ENCODE measurements around the gene HOXB6.

HOXB6 gene

DNA sequence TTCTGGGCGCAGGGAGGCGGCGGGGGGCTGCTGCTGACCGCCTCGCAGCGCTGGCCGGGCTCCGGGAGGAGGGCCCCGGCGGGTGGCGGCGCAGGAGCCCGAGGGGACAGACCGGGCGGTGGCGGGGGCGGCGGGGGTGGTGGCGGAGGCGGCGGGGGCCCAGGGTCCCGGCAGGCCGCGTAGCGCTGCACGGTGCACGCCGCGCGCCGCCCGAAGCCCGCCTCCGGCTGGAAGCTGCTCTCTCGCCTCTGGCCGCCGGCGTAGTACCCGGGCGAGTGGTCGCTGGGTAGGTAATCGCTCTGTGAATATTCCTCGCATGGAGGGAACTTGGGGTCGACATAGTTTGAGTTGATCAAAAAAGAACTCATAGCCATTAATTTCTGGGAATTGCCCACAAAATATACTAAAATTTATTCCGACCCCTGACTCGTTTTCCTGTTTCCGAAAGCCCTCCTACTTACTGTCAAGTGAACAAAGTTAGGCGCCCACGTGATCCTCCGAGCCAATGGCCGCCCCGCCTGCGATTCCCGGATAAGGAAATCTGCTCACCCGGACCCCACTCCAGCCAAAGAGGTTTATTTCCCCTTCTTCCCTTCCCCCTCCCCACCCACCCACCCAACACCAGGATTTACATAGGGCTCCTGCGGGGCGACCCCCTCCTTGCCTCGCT is 26.7 kb downstream of the HOXB6 start, which contains the start of gene HOXB4:
Gene HOXB4 (minus strand): TSS at position 405 of the 670 bp plus-strand sequence. CDS start 31 bp downstream, at position 374.
- POLR2A ChIA-PET: interaction anchor here (0.7 kb wide), 1 partner anchor 493 kb away, joined by 3 read pairs; no protein-coding TSS in a partner anchor
- CTCF ChIA-PET: interaction anchor here (1.2 to 3.7 kb wide), 4 partner anchors 10 to 242 kb away, joined by 3 to 13 read pairs (median 6); no protein-coding TSS in a partner anchor
- no peak for TF ChIP-seq CTCF (IDR thresholded peaks at IDR 0.05; ENCODE audit: control extremely low read depth, extremely low read depth, low read depth, missing control alignments)
- DNase-seq (ENCODE audit: extremely low spot score): peak; percentile 76

GRCh38 chr17:48577330-48577945 is 27.3 kb downstream of the HOXB6 start:
- ChIA-PET CTCF (interaction anchor here (1.5 to 3.7 kb wide), 2 partner anchors 10 to 11 kb away, joined by 5 to 13 read pairs; no protein-coding TSS in a partner anchor), POLR2A (interaction anchor here (0.7 kb wide), 1 partner anchor 492 kb away, joined by 3 read pairs; no protein-coding TSS in a partner anchor)
- DNase-seq (ENCODE audit: extremely low spot score): no peak

DNA sequence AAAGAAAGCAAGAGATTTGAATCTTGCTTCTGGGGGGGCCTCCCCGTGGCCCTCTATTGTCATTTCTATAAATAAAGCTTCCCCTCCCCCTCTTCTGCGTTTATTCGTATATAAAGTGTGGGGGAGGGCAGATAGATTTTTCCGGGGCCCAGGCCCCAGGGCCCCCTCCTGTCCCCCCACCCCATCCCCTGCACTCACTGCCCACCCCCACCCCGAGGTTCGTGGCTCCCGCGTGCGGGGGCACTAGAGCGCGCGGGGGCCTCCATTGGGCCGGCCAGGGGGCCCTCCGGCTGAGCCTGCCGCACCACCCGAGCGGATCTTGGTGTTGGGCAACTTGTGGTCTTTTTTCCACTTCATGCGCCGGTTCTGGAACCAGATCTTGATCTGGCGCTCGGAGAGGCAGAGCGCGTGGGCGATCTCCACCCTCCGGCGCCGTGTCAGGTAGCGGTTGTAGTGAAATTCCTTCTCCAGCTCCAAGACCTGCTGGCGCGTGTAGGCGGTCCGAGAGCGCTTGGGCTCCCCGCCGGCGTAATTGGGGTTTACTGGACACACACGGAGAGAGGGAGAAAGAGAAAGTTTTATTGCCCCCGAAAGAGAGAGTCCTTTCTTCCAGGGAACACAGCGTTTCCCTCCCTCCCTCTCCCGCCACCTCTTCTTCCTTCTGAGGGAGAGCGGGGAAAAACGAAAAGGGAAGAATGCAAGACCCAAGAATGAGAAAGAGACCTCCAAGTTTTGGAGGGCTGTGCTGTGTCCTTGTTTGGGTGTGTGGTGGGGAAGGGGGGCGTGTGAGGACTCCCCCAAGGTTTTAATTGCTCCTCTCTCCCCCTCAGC is 28.1 kb downstream of the HOXB6 start:
- TF ChIP-seq CTCF (IDR thresholded peaks at IDR 0.05; ENCODE audit: control extremely low read depth, extremely low read depth, low read depth, missing control alignments): no peak
- CTCF ChIA-PET: interaction anchor here (1.5 kb wide), 1 partner anchor 9 kb away, joined by 5 read pairs; no protein-coding TSS in a partner anchor
- POLR2A ChIA-PET: no interaction called here
- DNase-seq (ENCODE audit: extremely low spot score): no peak

More at GRCh38 chr17:48577330-48577945, 27.3 kb downstream of the HOXB6 start:
- no peak for TF ChIP-seq CTCF (IDR thresholded peaks at IDR 0.05; ENCODE audit: control extremely low read depth, extremely low read depth, low read depth, missing control alignments)

DNA sequence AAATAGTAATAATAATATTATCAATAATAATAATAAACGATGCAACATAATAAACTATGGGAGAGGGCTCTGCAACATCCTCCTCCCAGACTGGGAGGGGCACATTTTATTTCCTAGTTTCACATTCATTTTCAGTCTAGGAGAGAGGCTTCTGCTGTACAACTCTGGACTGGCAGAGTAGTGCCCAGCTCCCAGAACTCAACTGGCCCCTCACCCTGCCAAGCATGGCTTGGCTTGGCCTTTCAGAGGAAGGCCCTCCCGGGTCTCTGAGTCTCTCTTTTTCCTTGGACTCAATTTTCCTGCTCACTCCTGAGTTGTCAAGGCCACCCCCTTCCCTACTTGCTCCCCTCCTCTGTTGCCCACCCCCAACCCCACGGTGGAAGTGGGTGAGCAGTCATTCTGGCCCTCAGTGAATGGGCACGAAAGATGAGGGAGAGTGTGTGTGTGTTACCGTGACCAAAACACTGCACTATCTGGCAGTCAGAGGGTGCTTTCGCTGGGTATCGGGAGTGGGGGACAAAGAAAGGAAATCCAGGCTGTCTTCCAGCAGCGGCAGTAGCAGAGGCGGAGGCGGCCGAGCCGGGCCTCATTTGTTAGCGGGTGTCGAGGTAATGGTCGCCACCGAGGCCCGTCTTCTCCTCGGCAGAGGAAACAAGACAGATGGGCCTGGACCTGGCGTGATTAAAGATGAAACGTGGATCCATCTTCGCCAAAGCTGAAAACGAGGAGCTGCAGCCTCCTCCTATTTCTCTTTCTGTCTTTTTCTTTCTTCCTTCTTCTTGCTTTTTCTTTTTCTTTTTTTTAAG is 28.9 kb downstream of the HOXB6 start:
- CTCF ChIA-PET: no interaction called here
- POLR2A ChIA-PET: no interaction called here
- TF ChIP-seq CTCF (IDR thresholded peaks at IDR 0.05; ENCODE audit: control extremely low read depth, extremely low read depth, low read depth, missing control alignments): no peak
- no peak for DNase-seq (ENCODE audit: extremely low spot score)

GRCh38 chr17:48575066-48575582 is 29.7 kb downstream of the HOXB6 start:
- ChIA-PET CTCF (no interaction called here), POLR2A (no interaction called here)
- no peak for DNase-seq (ENCODE audit: extremely low spot score)
- no peak for TF ChIP-seq CTCF (IDR thresholded peaks at IDR 0.05; ENCODE audit: control extremely low read depth, extremely low read depth, low read depth, missing control alignments)

Measured in GM10248 (cell line).